ENCODE results near the gene HEXB. TPM values are rescaled to one million over a fixed set of nuclear protein-coding genes. Genes with fewer than 3 reads are reported as not detected.

Gene HEXB
- total and polyA plus RNA-seq, 2 of the 4 experiments (the other 2 are of a cell fraction), result 76.7 to 126 TPM

- no peak overlapping the region for H2BK120ac ChIP-seq (ENCODE audit: low read depth, low read length)
- H3K36me3 ChIP-seq (ENCODE audit: control insufficient read depth, insufficient read depth, low read length), result no peaks in the 10 kb centered on the region
- H3K9me1 ChIP-seq (ENCODE audit: insufficient read depth, low read length), result no peaks in the 10 kb centered on the region
- H3K27ac ChIP-seq (ENCODE audit: insufficient read depth, low read length), result no peak overlapping the region
- no peak overlapping the region for H2BK20ac ChIP-seq (ENCODE audit: low read depth, low read length)
- no peak overlapping the region for H2AFZ ChIP-seq (replicated peaks; ENCODE audit: low read length, poor library complexity)
- no peaks in the 10 kb centered on the region for H3K9me3 ChIP-seq (ENCODE audit: control insufficient read depth, insufficient read depth, low read length)
- no peak overlapping the region for H3K4me2 ChIP-seq (ENCODE audit: low read depth, low read length)
- ATAC-seq (ENCODE audit: low read depth) (no peak; the same call in 1 of the 2 replicates), DNase-seq (no peak)
- TF ChIP-seq MXI1 (IDR thresholded peaks at IDR 0.05; ENCODE audit: borderline replicate concordance, low read depth, low read length) (no peak), CEBPB (IDR thresholded peaks at IDR 0.05; ENCODE audit: low read depth, low read length) (no peak), BHLHE40 (IDR thresholded peaks at IDR 0.05; ENCODE audit: low read depth, low read length) (no peak), CHD1 (IDR thresholded peaks at IDR 0.05; ENCODE audit: low read depth, low read length) (no peak), FOS (IDR thresholded peaks at IDR 0.05; ENCODE audit: low read depth, low read length) (no peak), NFE2L2 (IDR thresholded peaks at IDR 0.05; ENCODE audit: low read depth, low read length) (no peak), RFX5 (IDR thresholded peaks at IDR 0.05; ENCODE audit: low read depth, low read length) (no peak), RCOR1 (IDR thresholded peaks at IDR 0.05; ENCODE audit: insufficient replicate concordance, low read length) (no peak)
- TF ChIP-seq, protein P1, sequence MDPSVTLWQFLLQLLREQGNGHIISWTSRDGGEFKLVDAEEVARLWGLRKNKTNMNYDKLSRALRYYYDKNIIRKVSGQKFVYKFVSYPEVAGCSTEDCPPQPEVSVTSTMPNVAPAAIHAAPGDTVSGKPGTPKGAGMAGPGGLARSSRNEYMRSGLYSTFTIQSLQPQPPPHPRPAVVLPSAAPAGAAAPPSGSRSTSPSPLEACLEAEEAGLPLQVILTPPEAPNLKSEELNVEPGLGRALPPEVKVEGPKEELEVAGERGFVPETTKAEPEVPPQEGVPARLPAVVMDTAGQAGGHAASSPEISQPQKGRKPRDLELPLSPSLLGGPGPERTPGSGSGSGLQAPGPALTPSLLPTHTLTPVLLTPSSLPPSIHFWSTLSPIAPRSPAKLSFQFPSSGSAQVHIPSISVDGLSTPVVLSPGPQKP (IDR thresholded peaks at IDR 0.05; ENCODE audit: borderline replicate concordance, low read depth, low read length), result no peak
- CTCF ChIA-PET, result interaction anchor here (0.6 to 1.3 kb wide), 11 partner anchors 9 to 1052 kb away, joined by 3 to 6 read pairs (median 3); no protein-coding TSS in a partner anchor
- no peaks in the 10 kb centered on the region for H4K20me1 ChIP-seq (ENCODE audit: insufficient read depth, low read length)
- H3K56ac ChIP-seq (ENCODE audit: extremely low read depth, insufficient read depth, low read length), result no peak overlapping the region
- no peak overlapping the region for H3K14ac ChIP-seq (replicated peaks; ENCODE audit: low read depth, low read length)
- H2BK5ac ChIP-seq (ENCODE audit: low read depth, low read length, poor library complexity, severe bottlenecking), result no peak overlapping the region
- BruUV-seq (replicated peaks), result no TSS peak
- H4K5ac ChIP-seq (ENCODE audit: low read depth, low read length), result no peak overlapping the region
- H3K9ac ChIP-seq (ENCODE audit: low read depth, low read length), result no peak overlapping the region
- H3K18ac ChIP-seq (ENCODE audit: low read depth, low read length), result no peak overlapping the region
- 60% methylated on average over 1 of the region's 1 CpG; no CpG with 5 or more reads in 1 of the 2 experiments for WGBS, 2 experiments (ENCODE audit: extremely low coverage in 2 of 2, insufficient read length in 1 of 2)
- no peak overlapping the region for H3K4ac ChIP-seq (ENCODE audit: low read depth, low read length)
- intact Hi-C loops (cut with micrococcal nuclease) (loop anchor here (1.0 to 5.0 kb wide), 3 partner anchors 269 to 1059 kb away; no protein-coding TSS in a partner anchor), dilution Hi-C loops (cut with HindIII; ENCODE audit: low sequenced_read_pairs, unreplicated experiment) (no loop called here), in situ Hi-C loops (cut with MboI; ENCODE audit: low sequenced_read_pairs) (loop anchor here (5.0 to 10.0 kb wide), 4 partner anchors 615 to 1057 kb away; no protein-coding TSS in a partner anchor)
- H2AK5ac ChIP-seq (ENCODE audit: low read depth, low read length), result no peak overlapping the region
- no peaks in the 10 kb centered on the region for H3K27me3 ChIP-seq (ENCODE audit: control insufficient read depth, insufficient read depth, low read length)
- H4K8ac ChIP-seq (ENCODE audit: low read depth in 2 of 2, low read length in 2 of 2), result no peak overlapping the region
- H2BK15ac ChIP-seq (ENCODE audit: low read depth, low read length), result no peak overlapping the region
- H3K4me1 ChIP-seq (ENCODE audit: control insufficient read depth, insufficient read depth, low read length), result peaks cover 4% of the 10 kb centered on the region; the same call in 1 of the 2 replicates
- H3K4me3 ChIP-seq (ENCODE audit: insufficient read depth, low read depth, low read length), result no peak overlapping the region
- no peaks in the 10 kb centered on the region for H3K79me1 ChIP-seq (ENCODE audit: low read depth in 1 of 2, low read length in 2 of 2)
- H3K23ac ChIP-seq (ENCODE audit: low read depth, low read length), result no peak overlapping the region
- H4K91ac ChIP-seq (ENCODE audit: insufficient read depth, low read depth, low read length), result no peak overlapping the region
- H2AK9ac ChIP-seq (replicated peaks; ENCODE audit: low read depth, low read length, poor library complexity), result no peak overlapping the region
- POLR2A ChIA-PET (ENCODE audit: unreplicated experiment), result no interaction called here
Observed at GRCh38 chr5:74649421-74649973, 35.5 kb upstream of the HEXB start.

Data from IMR-90 (cell line).